Testis (tissue), 3 donors: Measurements from ENCODE around the gene BLOC1S4. TPM values are rescaled to one million over a fixed set of nuclear protein-coding genes. Genes with fewer than 3 reads are reported as not detected.

ENCODE experiments used
- DNase-seq: peaks from one replicate; pipeline ENCODE4 v3.0.0-alpha.2; 2019
- H3K27ac ChIP-seq, 2 donors: fragments of 200-600 bp; sonication (generic); one replicate each; pipeline ENCODE4 v1.5.1; 2019
- H3K27me3 ChIP-seq: fragments of 200-600 bp; sonication (generic); one replicate; pipeline ENCODE4 v1.5.1; 2019
- H3K36me3 ChIP-seq: fragments of 200-600 bp; sonication (generic); one replicate; pipeline ENCODE4 v1.5.1; 2017; ENCODE audit warnings: low read depth; ENCODE audit errors: missing control alignments
- H3K4me1 ChIP-seq: fragments of 200-600 bp; sonication (generic); one replicate; pipeline ENCODE4 v1.5.1; 2019
- H3K4me3 ChIP-seq, 2 donors: fragments of 200-600 bp; sonication (generic); one replicate each; pipeline ENCODE4 v1.5.1; 2017 to 2019
- H3K9me3 ChIP-seq: fragments of 200-600 bp; sonication (generic); one replicate; pipeline ENCODE4 v1.5.1; 2017
- CTCF ChIP-seq, 3 experiments: fragments of 450-650 bp in 2 of 3; fragments of 200-600 bp in 1 of 3; sonication (generic) in 1 of 3; IDR thresholded peaks; one replicate each; pipeline ENCODE4 v1.5.1; 2016 to 2019; ENCODE audit warnings: antibody characterized with exemption in 3 of 3, mild to moderate bottlenecking in 2 of 3, moderate library complexity in 1 of 3
- POLR2A ChIP-seq: fragments of 450-650 bp; IDR thresholded peaks from one replicate; pipeline ENCODE4 v1.6.1; 2017; ENCODE audit warnings: antibody characterized with exemption, mild to moderate bottlenecking, moderate library complexity
- WGBS, 2 donors: methylation state at CpG; one replicate each; pipeline ENCODE4 v1.1.5; 2018; 5-methylcytosine and 5-hydroxymethylcytosine counted together
- intact Hi-C: fragments of 100-400 bp; cut with DNase I; formaldehyde crosslinking; loops from one replicate; pipeline ENCODE4 v1.15.1; 2023; ENCODE audit warnings: low total_unique reads
- polyA plus RNA-seq: library from polyadenylated mRNA; stranded (reverse); fragments of 350-450 nt; fragmentation: Illumina TruSeq; extraction: RNeasy Lipid Tissue Mini Kit (QIAGEN cat#74804); gene quantifications from one replicate; pipeline ENCODE4 v1.2.3, GENCODE V29; 2014; ENCODE audit warnings: low read depth, low replicate concordance; ENCODE audit not compliant: insufficient read depth
- total RNA-seq, 2 donors: library from RNA; depleted of rRNA; stranded (reverse); fragments of >200 nt; gene quantifications; one replicate each; pipeline ENCODE4 v1.2.3, GENCODE V29; 2016

Gene BLOC1S4
- total and polyA plus RNA-seq, 3 donors from 2014 or later: 10.2 to 27.3 (median 21.3) TPM

DNA sequence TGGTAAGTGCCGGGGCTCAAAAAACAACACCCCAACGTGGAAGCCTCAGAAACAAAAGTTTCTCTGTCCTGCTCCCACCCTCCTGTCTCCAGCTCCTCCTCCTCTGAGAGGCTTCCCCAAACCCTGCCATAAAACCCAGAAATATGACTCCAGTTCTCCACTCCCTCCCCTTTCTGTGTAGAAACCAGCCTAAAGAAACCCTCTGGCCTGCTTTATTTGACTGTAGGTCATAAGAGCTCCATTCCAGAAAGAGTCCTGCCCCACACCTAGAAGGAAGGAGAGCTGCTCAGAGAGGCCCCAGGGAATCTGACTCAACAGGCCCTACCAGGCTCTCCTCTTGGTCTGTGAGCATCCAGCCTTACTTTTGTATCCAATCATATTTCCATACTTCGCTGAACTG lies 23.2 kb upstream of the BLOC1S4 start:
- H3K27me3 ChIP-seq: no peaks in the 10 kb centered on the region
- no peaks in the 10 kb centered on the region for H3K36me3 ChIP-seq
- TF ChIP-seq CTCF (IDR thresholded peaks at IDR 0.05) (no peak), POLR2A (no peak)
- H3K9me3 ChIP-seq: no peaks in the 10 kb centered on the region
- intact Hi-C loops: no loop called here
- DNase-seq: no peak
- no peaks in the 10 kb centered on the region for H3K4me1 ChIP-seq
- no peak overlapping the region for H3K4me3 ChIP-seq
- H3K27ac ChIP-seq: no peak overlapping the region
- 77 to 85% methylated on average over 3 of the region's 3 CpGs for WGBS, 2 donors

- 84 to 88% methylated on average over 29 of the region's 29 CpGs for WGBS, 2 donors
- no peaks in the 10 kb centered on the region for H3K36me3 ChIP-seq
- intact Hi-C loops: no loop called here
- no peak within 1 kb of the TSS for H3K4me3 ChIP-seq
- no peaks in the 10 kb centered on the region for H3K9me3 ChIP-seq
- no peak for DNase-seq
- TF ChIP-seq POLR2A (no peak), CTCF (IDR thresholded peaks at IDR 0.05) (no peak)
- no peaks in the 10 kb centered on the region for H3K27me3 ChIP-seq
- no peak within 1 kb of the TSS for H3K27ac ChIP-seq
- no peaks in the 10 kb centered on the region for H3K4me1 ChIP-seq
Observed at GRCh38 chr4:6693231-6694176, 22.5 kb upstream of the BLOC1S4 start, which contains the start of gene S100P. Gene S100P (plus strand): TSS chr4:6693878. CDS start chr4:6693933, 55 bp downstream.

DNA sequence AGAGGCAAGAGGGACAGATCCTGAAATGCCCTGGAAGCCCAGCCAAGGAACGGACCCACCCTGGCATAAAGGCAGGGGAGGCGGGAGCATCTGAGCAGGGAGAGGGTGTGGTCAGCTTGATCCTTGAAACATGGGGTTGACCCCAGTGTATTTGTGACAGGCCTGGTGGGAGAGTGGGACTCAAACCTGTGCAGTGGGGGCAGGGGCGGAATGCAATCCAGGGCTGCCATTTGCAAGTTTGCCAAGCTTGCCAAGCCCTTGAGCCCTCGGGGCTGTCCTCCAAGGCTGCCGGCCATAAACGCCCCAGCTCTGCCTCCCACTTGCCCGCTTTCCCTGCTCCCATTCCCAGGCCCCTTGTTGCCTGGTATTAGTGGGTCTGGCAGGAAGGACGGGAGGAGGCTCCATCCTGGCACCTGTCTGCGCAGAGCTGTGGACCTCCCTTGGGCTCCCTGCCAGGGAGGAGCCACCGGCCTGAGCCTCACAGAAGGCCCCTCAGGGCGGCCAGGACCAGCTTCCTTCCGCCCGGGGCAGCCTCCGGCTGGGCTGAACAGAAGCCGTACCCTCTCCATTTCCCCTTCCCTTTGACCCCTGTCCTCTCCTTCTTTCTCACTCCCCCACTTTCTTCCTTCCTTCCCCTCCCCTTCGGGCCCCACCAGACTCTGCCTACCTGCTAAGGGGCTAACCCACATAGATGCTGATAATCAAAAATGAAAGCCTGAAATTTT lies 21.6 kb upstream of the BLOC1S4 start:
- H3K9me3 ChIP-seq: no peaks in the 10 kb centered on the region
- 83 to 85% methylated on average over 13 to 16 of the region's 16 CpGs for WGBS, 2 donors
- intact Hi-C loops: no loop called here

More for the DNA sequence above, 21.6 kb upstream of the BLOC1S4 start:
- Histone ChIP-seq H3K4me1 (no peaks in the 10 kb centered on the region), H3K27me3 (no peaks in the 10 kb centered on the region), H3K27ac (no peak overlapping the region), H3K4me3 (no peak overlapping the region), H3K36me3 (no peaks in the 10 kb centered on the region)
- DNase-seq: no peak
- no peak for TF ChIP-seq CTCF (IDR thresholded peaks at IDR 0.05)
- no peak for TF ChIP-seq POLR2A
